Stimulated activated naive B cell treated with anti-CD40 and anti-IgM and Interleukin-4, amounts not matched to agents 10 μg/mL and 1 μg/mL and 100 μg/mL, for 72 hours (primary cell): ENCODE data around the gene RNLS.
A peak's percentile ranks its signal among the peaks of the same experiment; 100 is the strongest.

ENCODE experiments used
- ATAC-seq, 2 donors: fragments of 150-1000 bp; cut with Tn5 transposase; replicated peaks; 2 replicates each; pipeline ENCODE4 v1.10.0; 2021; ENCODE audit warnings: moderate library complexity in 1 of 2
- DNase-seq: peaks from one replicate; pipeline ENCODE4 v3.0.0; 2021
- H3K27ac Mint-ChIP-seq: one replicate; pipeline ENCODE4 v1.8.0; 2022; ENCODE audit warnings: mild to moderate bottlenecking, mixed read lengths
- H3K27me3 Mint-ChIP-seq, 2 donors: one replicate each; pipeline ENCODE4 v1.8.0; 2022; ENCODE audit warnings: mixed read lengths in 2 of 2
- H3K36me3 Mint-ChIP-seq, 2 donors: one replicate each; pipeline ENCODE4 v1.8.0; 2022; ENCODE audit warnings: mixed read lengths in 2 of 2, mild to moderate bottlenecking in 1 of 2
- H3K4me1 Mint-ChIP-seq, 2 donors: one replicate each; pipeline ENCODE4 v1.8.0; 2022; ENCODE audit warnings: mixed read lengths in 2 of 2, mild to moderate bottlenecking in 1 of 2
- H3K4me3 Mint-ChIP-seq, 2 donors: one replicate each; pipeline ENCODE4 v1.8.0; 2022; ENCODE audit warnings: mild to moderate bottlenecking in 2 of 2, mixed read lengths in 2 of 2, moderate library complexity in 1 of 2
- H3K9me3 Mint-ChIP-seq, 2 donors: one replicate each; pipeline ENCODE4 v1.8.0; 2022; ENCODE audit warnings: mixed read lengths in 2 of 2, mild to moderate bottlenecking in 1 of 2

RNLS gene

DNA sequence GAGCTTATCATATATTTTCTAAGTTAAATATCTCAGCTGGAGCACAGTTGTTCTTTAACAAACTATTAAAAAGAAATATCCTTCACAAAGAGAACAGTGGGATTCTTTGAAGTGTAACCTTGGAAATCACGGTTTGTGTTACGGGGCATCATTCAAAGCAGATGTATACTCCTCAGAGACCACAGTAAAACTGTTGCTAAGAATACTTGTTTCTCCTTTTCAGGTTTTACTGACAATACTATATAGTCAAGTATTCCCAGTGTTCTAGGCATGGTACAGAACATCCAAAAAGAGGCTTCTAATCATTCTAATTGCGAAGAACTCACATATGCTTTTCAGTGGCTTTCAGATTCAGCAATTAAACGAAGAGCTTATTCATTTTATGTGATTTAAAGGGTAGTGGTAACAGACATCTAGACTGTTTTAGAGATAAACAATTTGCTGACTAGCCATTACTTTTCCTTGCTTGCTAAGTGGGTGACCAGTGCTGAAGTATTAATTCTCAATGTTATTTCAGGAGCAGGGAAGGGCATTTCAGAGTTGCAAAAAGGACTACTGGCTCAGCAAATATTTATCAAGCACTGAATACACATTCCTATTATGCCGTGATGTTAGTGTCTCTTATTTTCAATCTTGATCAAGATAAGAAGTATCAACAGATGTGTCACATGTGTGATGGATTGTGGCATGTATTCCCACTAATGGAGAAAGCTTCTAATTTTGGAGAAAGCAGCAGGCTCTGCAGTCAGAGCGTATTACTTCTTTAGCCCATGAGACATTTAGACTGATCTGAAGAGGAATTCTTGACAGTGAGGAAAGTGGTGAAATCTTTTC lies 236.8 kb downstream of the RNLS start:
- no peaks in the 10 kb centered on the region for H3K36me3 Mint-ChIP-seq
- no peak for ATAC-seq
- H3K27ac Mint-ChIP-seq: peak overlapping the region; percentile 14
- no peaks in the 10 kb centered on the region for H3K27me3 Mint-ChIP-seq
- DNase-seq: no peak
- peaks cover 14 to 30% of the 10 kb centered on the region in 2 donors for H3K4me1 Mint-ChIP-seq
- H3K4me3 Mint-ChIP-seq: no peak overlapping the region
- peaks cover 4% of the 10 kb centered on the region in 2 donors for H3K9me3 Mint-ChIP-seq

DNA sequence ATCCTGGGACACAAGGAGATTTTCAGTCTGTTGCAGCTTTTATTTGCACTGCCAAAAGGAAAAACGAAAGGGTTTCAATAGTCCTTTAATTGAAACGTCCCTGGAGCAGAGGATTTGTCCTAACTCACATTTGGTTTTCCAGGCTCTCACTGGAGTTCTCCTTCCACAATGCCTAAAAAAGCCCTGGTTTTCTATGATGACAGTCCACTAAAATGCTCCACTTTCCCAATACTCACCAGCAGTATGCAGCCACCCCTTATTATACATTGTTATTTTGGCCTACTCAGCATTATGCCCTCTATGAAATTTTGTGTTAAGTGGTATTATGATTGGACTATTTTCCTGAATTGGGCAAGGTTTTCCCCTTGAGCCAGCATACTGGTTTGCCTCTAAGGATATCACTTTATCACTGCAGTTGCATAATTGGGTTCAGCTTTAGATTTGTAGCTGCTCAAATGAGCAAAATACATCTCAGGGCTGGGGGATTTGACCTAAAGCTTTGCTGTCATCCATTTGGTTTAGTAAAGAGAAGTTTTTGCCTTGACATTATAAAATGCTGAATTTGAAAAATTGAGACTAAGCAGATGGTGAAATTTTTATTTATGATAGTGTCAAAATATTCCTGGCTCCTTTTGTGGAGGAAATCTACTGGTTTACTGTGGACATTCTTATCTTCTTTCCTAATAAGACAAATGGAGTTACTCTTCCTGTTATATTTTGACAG lies 239.2 kb downstream of the RNLS start:
- H3K36me3 Mint-ChIP-seq: peaks cover 0 to 2% of the 10 kb centered on the region in 2 donors
- no peak for ATAC-seq
- H3K9me3 Mint-ChIP-seq: peaks cover 0 to 4% of the 10 kb centered on the region in 2 donors

DNA sequence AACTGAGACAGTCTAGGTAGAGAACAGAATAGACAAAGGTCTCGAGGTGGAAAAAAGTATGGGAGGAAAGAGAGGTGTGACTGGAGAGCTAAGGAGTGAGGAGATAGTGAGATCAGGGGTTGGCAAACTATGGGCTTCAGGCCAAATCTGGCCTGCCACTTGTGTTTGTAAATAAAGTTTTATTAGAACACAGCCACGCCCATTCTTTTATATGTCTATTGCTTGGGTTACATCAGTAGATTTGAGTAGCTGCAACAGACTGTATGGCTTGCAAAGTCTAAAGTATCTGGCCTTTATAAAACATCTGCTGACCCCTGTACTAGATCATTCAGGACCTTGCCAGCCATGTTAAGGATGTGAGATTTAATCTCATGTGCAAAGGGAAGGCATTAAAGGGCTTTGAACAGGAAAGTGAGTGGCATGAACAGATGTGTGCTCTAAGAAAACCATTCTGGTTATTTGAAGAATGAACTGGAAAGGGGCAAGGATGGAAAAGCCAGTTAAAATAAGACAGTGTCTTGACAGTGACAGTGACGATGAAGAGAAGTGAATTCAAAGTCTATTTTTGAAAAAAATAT lies 240.3 kb downstream of the RNLS start:
- no peak for ATAC-seq
- H3K27ac Mint-ChIP-seq: no peak overlapping the region
- H3K4me1 Mint-ChIP-seq: peaks cover 10 to 23% of the 10 kb centered on the region in 2 donors

More for the DNA sequence above, 239.2 kb downstream of the RNLS start:
- no peaks in the 10 kb centered on the region for H3K27me3 Mint-ChIP-seq
- H3K4me1 Mint-ChIP-seq: peaks cover 15 to 29% of the 10 kb centered on the region in 2 donors
- no peak for DNase-seq
- H3K4me3 Mint-ChIP-seq: no peak overlapping the region
- H3K27ac Mint-ChIP-seq: no peak overlapping the region

DNA sequence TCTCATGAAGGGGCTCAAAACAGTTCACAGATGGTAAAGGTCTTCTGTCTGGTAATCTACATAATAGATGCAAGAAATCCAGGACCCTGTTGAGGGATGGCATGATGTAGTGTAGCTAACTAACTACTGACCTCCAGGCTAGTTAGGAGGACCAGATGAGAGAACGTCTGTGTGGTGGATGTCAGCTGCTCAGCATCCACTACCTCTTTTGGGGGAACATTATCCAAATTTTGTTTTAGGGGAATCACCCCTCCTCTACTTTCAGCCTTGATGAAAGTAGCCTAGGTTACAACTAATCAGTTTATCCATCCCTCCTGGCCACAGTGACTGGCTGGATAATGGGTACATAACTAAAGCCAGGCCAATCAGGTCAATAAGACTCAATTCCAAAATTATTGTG lies 246.0 kb downstream of the RNLS start:
- peaks cover 0 to 4% of the 10 kb centered on the region in 2 donors for H3K36me3 Mint-ChIP-seq
- no peaks in the 10 kb centered on the region for H3K27me3 Mint-ChIP-seq
- H3K27ac Mint-ChIP-seq: no peak overlapping the region
- ATAC-seq: peak; percentile 55 to 58
- peaks cover 20 to 45% of the 10 kb centered on the region in 2 donors for H3K4me1 Mint-ChIP-seq
- H3K9me3 Mint-ChIP-seq: no peaks in the 10 kb centered on the region
- no peak overlapping the region for H3K4me3 Mint-ChIP-seq
- no peak for DNase-seq

More for the DNA sequence above, 240.3 kb downstream of the RNLS start:
- H3K36me3 Mint-ChIP-seq: peaks cover 0 to 4% of the 10 kb centered on the region in 2 donors
- no peak overlapping the region for H3K4me3 Mint-ChIP-seq
- no peak for DNase-seq
- H3K9me3 Mint-ChIP-seq: peaks cover 0 to 4% of the 10 kb centered on the region in 2 donors
- no peaks in the 10 kb centered on the region for H3K27me3 Mint-ChIP-seq

DNA sequence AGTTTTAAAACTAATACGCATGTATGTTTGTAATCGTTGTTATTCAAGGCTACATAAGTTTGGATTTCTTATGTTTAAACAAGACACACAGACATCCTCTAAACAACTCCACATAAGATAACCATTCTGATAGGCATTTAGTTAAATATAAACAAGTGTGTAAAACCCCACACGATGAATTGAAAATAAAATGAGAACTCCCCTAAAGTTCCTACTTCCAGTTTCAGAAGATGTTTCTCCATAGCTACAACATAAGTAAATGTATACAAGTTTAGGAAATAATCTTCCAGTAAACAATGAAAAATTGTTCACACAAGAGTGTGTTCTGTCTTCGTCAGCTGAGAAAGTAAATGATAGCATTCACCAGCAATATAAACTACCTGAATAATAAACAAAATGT lies 246.8 kb downstream of the RNLS start:
- Mint-ChIP-seq H3K4me1 (peaks cover 28 to 53% of the 10 kb centered on the region in 2 donors), H3K4me3 (peak overlapping the region in 1 of 2 donors; percentile 4), H3K27ac (peak overlapping the region; percentile 77), H3K9me3 (peaks cover 0 to 3% of the 10 kb centered on the region in 2 donors), H3K36me3 (peaks cover 6 to 10% of the 10 kb centered on the region in 2 donors), H3K27me3 (no peaks in the 10 kb centered on the region)
- DNase-seq: no peak
- ATAC-seq: no peak

DNA sequence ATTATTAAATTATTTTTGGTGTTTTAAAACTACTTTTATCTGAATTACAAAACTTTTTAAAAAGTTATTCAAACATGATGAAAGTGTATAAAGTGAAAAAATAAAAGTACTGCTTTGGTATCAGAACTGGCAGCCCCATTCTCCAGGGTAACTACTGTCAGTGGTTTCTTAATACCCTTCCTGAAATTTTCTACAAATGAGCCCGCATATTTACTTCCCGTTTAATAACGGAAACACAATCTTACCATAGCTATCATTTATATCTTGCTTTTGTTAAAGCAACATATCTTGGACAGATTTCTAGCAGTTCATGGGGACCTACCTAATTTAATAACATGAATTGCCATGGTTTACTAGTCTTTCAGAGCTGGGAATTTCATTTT lies 249.9 kb downstream of the RNLS start:
- DNase-seq: no peak
- no peak for ATAC-seq
- Mint-ChIP-seq H3K9me3 (peaks cover 0 to 3% of the 10 kb centered on the region in 2 donors), H3K27me3 (no peaks in the 10 kb centered on the region), H3K4me3 (no peak overlapping the region), H3K4me1 (peaks cover 31 to 63% of the 10 kb centered on the region in 2 donors), H3K36me3 (peaks cover 10 to 13% of the 10 kb centered on the region in 2 donors), H3K27ac (no peak overlapping the region)

DNA sequence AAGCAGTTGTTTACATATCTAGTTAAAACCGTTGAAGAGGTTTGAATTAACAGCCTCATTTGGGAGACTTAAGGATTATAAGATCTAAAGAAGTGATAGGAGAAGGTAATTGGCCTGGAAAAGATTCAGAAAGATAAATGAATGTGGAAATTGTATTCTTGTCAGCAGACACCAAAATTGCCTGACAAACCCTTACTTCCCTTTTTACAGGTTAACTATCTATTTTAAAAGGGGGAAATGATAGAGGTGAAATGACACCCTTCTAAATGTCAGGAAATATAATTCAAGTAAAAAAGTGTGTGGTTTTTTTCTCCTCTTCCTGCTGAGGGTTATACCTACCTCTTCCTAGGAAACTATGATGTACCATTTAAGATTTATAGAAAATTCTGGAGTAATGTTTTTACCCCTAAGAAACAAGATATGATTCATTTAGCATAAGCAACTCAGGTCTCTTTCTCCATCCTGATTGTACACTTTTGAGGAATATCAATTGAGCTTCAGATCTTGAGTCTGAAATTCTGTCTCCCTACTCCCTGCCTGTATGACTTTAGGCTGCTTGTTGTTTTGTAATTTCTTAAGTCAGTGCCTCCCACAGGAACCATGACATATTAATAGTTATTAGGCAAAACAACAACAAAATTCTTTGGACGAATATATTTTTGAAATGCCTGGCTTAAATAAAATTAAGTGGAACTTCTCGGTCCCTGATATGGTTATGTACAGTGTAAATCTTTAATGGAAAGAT lies 250.4 kb downstream of the RNLS start:
- DNase-seq (no peak), ATAC-seq (peak; percentile 83 to 84)
- Mint-ChIP-seq H3K36me3 (peaks cover 10 to 13% of the 10 kb centered on the region in 2 donors), H3K4me3 (peak overlapping the region in 1 of 2 donors; percentile 35), H3K27ac (peak overlapping the region; percentile 97), H3K27me3 (no peaks in the 10 kb centered on the region), H3K4me1 (peaks cover 31 to 61% of the 10 kb centered on the region in 2 donors), H3K9me3 (peaks cover 0 to 3% of the 10 kb centered on the region in 2 donors)

DNA sequence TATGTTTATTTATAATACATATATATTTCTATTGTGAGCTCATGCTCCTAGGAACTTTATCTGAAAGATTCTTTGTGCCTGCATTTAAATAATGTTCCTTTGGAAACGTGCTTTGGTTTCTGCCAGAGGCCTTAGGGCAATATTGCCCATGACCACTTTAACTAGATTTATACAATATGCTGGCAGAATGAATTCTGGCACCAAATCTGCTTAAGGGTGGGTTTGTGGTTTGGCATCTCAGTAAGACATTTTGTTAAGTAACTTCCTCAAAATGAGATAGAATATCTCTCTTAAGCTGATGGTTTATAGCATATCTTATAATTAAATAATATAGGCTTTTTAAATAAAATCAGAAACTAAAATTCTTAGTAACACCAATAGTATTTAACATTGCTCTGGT lies 252.9 kb downstream of the RNLS start:
- Mint-ChIP-seq H3K9me3 (peaks cover 16 to 18% of the 10 kb centered on the region in 2 donors), H3K4me3 (no peak overlapping the region), H3K36me3 (peaks cover 24 to 33% of the 10 kb centered on the region in 2 donors), H3K27me3 (no peaks in the 10 kb centered on the region), H3K27ac (no peak overlapping the region), H3K4me1 (peaks cover 28 to 65% of the 10 kb centered on the region in 2 donors)
- no peak for DNase-seq
- no peak for ATAC-seq

DNA sequence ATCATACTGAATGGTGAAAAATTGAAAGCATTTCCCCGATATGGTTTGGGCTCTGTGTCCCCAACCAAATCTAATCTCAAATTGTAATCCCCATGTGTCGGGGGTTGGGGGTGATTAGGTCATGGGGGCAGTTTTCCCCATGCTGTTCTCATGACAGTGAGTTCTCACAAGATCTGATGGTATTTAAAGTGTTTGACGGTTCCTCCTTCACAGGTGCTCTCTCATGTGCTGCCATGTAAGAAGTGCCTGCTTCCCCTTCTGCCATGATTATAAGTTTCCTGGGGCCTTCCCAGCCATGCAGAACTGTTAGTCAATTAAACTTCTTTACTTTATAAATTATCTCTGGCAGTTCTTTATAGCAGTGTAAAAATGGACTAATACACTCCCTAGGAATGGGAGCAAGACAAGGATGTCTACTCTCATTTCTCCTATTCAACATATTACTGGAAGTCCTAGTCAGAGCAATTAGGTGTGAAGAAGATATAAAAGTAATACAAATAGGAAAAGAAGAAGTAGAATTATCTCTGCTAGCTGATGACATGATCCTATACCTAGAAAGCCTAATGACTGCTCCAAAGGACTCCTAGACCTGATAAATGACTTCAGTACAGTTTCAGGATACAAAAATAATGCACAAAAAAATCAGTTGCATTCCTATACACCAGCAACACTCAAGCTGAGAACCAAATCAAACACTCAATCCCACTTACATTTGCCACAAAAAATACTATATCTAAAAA lies 260.6 kb downstream of the RNLS start:
- ATAC-seq (peak; percentile 87 to 90), DNase-seq (no peak)
- peaks cover 47 to 73% of the 10 kb centered on the region in 2 donors for H3K36me3 Mint-ChIP-seq
- H3K27me3 Mint-ChIP-seq: no peaks in the 10 kb centered on the region
- H3K27ac Mint-ChIP-seq: peak overlapping the region; percentile 89
- H3K4me3 Mint-ChIP-seq: no peak overlapping the region
- peaks cover 44 to 59% of the 10 kb centered on the region in 2 donors for H3K9me3 Mint-ChIP-seq
- peaks cover 28 to 56% of the 10 kb centered on the region in 2 donors for H3K4me1 Mint-ChIP-seq

DNA sequence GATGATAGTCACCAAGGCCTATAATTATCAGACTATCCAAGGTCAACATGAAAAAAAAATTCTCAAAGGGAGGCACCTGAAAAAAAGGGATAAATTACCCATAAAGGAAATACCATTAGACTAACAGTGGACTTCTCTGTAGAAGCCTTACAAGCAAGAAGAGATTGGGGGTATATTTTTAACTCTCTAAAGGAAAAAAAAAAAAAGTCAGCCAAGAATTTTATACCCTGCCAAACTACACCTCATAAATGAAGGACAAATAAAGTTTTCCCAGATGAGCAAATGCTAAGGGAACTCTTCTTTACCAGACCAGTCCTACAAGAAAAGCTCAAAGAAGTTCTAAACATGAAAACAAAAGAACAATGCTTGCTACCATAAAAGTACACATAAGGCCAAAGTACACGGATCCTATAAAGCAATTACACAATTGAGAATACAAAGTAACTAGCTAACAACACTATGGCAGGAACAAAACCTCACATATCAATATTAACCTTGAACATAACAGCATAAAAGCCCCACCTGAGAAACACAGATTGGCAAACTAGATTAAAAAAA lies 263.1 kb downstream of the RNLS start:
- Mint-ChIP-seq H3K27ac (peak overlapping the region; percentile 7), H3K27me3 (no peaks in the 10 kb centered on the region), H3K9me3 (peaks cover 31 to 41% of the 10 kb centered on the region in 2 donors), H3K4me3 (no peak overlapping the region), H3K36me3 (peaks cover 33 to 54% of the 10 kb centered on the region in 2 donors), H3K4me1 (peaks cover 30 to 50% of the 10 kb centered on the region in 2 donors)
- no peak for DNase-seq
- no peak for ATAC-seq

DNA sequence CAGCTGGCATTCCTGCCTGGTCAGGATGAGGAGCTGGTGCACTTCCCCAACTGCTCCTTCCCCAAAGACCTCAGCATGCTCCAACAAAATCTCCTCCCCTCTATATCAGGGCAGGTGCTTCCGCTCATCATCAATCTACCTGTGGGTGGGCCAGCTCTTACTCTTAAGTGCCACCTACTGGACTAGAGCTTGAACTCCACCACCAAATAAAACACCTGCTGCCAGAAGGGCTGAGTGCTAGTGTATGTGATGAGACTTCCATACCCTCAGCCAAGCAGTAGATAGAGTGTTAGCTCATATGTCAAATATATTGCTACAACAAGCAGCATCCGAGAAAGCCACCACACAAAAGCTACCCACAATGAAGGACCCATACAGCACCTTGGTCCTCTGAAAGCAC lies 264.3 kb downstream of the RNLS start:
- H3K36me3 Mint-ChIP-seq: peaks cover 33 to 50% of the 10 kb centered on the region in 2 donors
- no peak for DNase-seq
- H3K9me3 Mint-ChIP-seq: peaks cover 31 to 33% of the 10 kb centered on the region in 2 donors
- H3K4me1 Mint-ChIP-seq: peaks cover 35 to 57% of the 10 kb centered on the region in 2 donors
- peak overlapping the region; percentile 20 for H3K27ac Mint-ChIP-seq
- ATAC-seq: no peak
- H3K4me3 Mint-ChIP-seq: no peak overlapping the region
- H3K27me3 Mint-ChIP-seq: no peaks in the 10 kb centered on the region

DNA sequence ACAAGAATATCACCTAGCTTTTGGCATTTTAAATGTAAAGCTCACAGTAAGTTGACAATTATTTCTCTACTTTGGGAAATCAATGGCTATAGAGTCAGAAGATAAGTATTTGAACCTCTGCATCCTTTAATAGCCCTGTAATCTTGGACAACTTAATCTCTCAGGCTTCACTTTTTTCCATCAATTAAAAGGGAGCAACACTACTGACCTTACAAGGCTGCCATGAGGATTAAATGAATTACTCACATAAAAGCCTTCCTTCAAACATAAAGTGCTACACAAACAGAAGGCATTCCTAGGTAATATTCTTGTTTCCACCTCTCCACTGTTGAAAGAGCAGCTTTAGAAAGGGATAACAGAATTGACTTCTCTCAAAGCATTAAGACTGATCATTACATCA lies 266.0 kb downstream of the RNLS start:
- peaks cover 29 to 42% of the 10 kb centered on the region in 2 donors for H3K36me3 Mint-ChIP-seq
- H3K27ac Mint-ChIP-seq: no peak overlapping the region
- no peaks in the 10 kb centered on the region for H3K27me3 Mint-ChIP-seq
- H3K9me3 Mint-ChIP-seq: peaks cover 22% of the 10 kb centered on the region in 2 donors
- H3K4me1 Mint-ChIP-seq: peaks cover 30 to 50% of the 10 kb centered on the region in 2 donors
- H3K4me3 Mint-ChIP-seq: no peak overlapping the region
- ATAC-seq (no peak), DNase-seq (no peak)

DNA sequence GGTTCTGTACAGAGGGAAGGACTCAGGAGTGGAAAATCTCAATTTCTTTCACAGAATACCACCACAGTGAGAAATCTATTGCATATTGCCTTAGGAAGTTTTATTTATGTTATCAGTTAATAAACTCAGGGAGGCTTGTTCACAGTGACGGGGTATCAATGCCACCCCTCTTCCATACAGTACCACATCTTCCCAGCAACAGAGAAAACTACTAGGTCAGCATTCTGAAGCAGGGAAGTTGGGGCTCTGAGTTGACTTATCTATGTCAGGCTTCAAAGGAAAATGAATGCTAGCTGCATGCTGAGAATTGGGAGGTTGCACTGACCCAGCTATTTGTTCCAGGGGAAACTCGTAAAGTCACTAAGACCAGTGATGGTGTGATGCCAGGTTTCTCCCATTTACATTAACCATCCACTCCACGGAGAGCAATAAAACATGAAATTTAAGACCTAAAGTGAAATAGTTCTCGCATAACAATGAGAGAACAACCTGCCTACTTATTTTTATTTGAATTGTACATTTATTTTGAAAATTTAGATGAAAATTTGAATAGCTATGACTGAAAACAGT lies 266.7 kb downstream of the RNLS start:
- Mint-ChIP-seq H3K9me3 (peaks cover 19 to 20% of the 10 kb centered on the region in 2 donors), H3K4me3 (no peak overlapping the region), H3K36me3 (peaks cover 31 to 44% of the 10 kb centered on the region in 2 donors), H3K27ac (no peak overlapping the region), H3K27me3 (no peaks in the 10 kb centered on the region), H3K4me1 (peaks cover 36 to 50% of the 10 kb centered on the region in 2 donors)
- DNase-seq (no peak), ATAC-seq (no peak)
